Stimulated activated CD4-positive, alpha-beta T cell treated with anti-CD3 and anti-CD28 coated beads, Interleukin-15, amount 100 ng/mL, for 24 hours (primary cell): Measurements from ENCODE around the gene CXXC1.
"Not testable (repeated sequence)": the region's sequence is repeated elsewhere in the genome, so short reads cannot be mapped to it uniquely, and the experiment has no call there.

Experiments
- DNase-seq: peaks from one replicate; pipeline ENCODE4 v3.0.0-alpha.2; 2020

The CXXC1 gene

GRCh38 chr18:50297621-50298442 is 10.3 kb upstream of the CXXC1 start:
- peak; percentile 81 for DNase-seq

- no peak for DNase-seq
Measured at GRCh38 chr18:50293039-50293438, 5.5 kb upstream of the CXXC1 start.

- DNase-seq, result no peak
Measured at GRCh38 chr18:50289108-50289443, 1.6 kb upstream of the CXXC1 start.

- not testable (repeated sequence) for DNase-seq
Measured at GRCh38 chr18:50288348-50289107, 1.0 kb upstream of the CXXC1 start.

GRCh38 chr18:50287028-50287440 is 458 bp downstream of the CXXC1 start:
- no peak for DNase-seq

- DNase-seq, result peak; percentile 65
Measured at GRCh38 chr18:50286391-50287027, 983 bp downstream of the CXXC1 start.

GRCh38 chr18:50285631-50286321 is 1.7 kb downstream of the CXXC1 start:
- no peak for DNase-seq

- DNase-seq, result no peak
Measured at GRCh38 chr18:50285071-50285470, 2.4 kb downstream of the CXXC1 start.

- no peak for DNase-seq
Measured at GRCh38 chr18:50284255-50284885, 3.1 kb downstream of the CXXC1 start.

GRCh38 chr18:50283469-50284209 is 3.9 kb downstream of the CXXC1 start:
- no peak for DNase-seq

- no peak for DNase-seq
Measured at GRCh38 chr18:50282521-50283335, 4.8 kb downstream of the CXXC1 start.

- no peak for DNase-seq
Measured at GRCh38 chr18:50281972-50282520, 5.4 kb downstream of the CXXC1 start.

- peak; percentile 96 for DNase-seq
Measured at GRCh38 chr18:50281295-50281971, 6.1 kb downstream of the CXXC1 start, which contains the start of gene MBD1. TSS of gene MBD1 (minus strand) at chr18:50281523. CDS start at chr18:50279992, 1,531 bp downstream.

- no peak for DNase-seq
Measured at GRCh38 chr18:50280707-50281294, 6.7 kb downstream of the CXXC1 start.

GRCh38 chr18:50279752-50280151 is 7.7 kb downstream of the CXXC1 start:
- no peak for DNase-seq

- DNase-seq, result no peak
Measured at GRCh38 chr18:50277942-50278341, 9.6 kb downstream of the CXXC1 start.

GRCh38 chr18:50276452-50276851 is 11.0 kb downstream of the CXXC1 start:
- no peak for DNase-seq

GRCh38 chr18:50275503-50276036 is 11.9 kb downstream of the CXXC1 start:
- no peak for DNase-seq

GRCh38 chr18:50274941-50275340 is 12.6 kb downstream of the CXXC1 start:
- DNase-seq, result no peak
